ENCODE measurements around the gene KIAA0825. TPM values are rescaled to one million over a fixed set of nuclear protein-coding genes. Genes with fewer than 3 reads are reported as not detected.

The KIAA0825 gene
- total RNA-seq, 4 donors from 2014 or later: 2.5 to 9.3 (median 5.3) TPM

DNA sequence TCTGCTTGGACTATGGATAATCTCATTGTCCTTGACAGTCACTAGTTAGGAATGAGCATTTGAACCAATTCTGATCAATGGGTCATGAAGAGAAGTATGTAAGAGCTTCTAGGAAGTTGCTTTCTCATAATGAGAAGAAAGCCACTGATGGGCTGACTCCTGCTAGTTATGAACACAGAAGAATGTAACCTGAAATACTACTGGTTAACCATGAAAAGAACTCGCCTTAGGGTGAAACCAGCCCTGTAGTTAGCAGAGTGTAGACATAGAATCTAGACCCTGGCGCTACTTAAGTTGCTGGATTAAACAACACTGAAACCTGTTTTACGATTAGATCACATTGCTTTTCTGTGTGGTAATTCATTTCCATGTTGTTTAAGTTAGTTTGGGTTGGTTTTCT is 26.6 kb upstream of the KIAA0825 start:
- TF ChIP-seq CTCF (IDR thresholded peaks at IDR 0.05): no peak
- ATAC-seq (ENCODE audit: low FRiP score) (no peak), DNase-seq (ENCODE audit: low spot score) (no peak)

DNA sequence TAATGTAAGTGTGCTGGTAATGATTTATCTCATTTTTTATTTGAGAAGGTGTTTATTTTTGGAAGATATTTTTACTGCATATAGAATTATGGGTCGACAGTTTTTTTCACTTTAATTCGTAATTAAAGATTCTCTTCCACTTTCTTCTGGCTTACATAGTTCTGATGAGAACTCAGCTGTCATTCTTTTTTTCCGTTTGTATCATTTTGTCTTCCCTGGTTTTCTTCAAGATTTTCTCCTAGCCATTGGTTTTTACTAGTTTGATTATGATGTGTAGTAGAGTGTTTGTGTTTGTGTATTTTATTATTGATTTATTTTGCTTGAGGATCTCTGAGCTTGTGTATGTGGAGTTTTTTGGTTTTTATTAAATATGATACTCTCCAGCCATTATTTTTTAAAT is 21.8 kb upstream of the KIAA0825 start:
- no peak for ATAC-seq (ENCODE audit: low FRiP score)
- TF ChIP-seq CTCF (IDR thresholded peaks at IDR 0.05): no peak
- DNase-seq (ENCODE audit: low spot score): no peak

DNA sequence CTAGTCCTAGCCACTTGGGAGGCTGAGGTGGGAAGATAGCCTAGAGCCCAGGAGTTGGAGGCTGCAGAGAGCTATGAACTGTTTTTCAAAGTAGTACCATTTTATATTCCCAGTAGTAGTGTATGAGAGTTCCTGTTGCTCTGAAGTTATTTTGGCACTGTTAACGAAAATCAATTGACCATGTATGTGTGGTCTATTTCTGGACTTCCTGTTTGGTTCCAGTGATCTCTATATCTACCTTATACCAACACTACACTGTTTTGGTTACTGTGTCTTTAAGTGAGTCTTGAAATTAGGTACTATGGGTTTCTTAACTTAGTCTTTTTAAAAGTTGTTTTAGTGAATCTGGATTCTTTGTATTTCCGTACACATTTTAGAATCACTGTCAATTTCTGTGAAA is 13.6 kb upstream of the KIAA0825 start:
- TF ChIP-seq CTCF (IDR thresholded peaks at IDR 0.05): no peak
- DNase-seq (ENCODE audit: low spot score): no peak

GRCh38 chr5:94627191-94627590 is 8.8 kb upstream of the KIAA0825 start:
- DNase-seq (ENCODE audit: low spot score) (no peak), ATAC-seq (ENCODE audit: low FRiP score) (no peak)
- no peak for TF ChIP-seq CTCF (IDR thresholded peaks at IDR 0.05)

More for the DNA sequence above, 13.6 kb upstream of the KIAA0825 start:
- ATAC-seq (ENCODE audit: low FRiP score): no peak

DNA sequence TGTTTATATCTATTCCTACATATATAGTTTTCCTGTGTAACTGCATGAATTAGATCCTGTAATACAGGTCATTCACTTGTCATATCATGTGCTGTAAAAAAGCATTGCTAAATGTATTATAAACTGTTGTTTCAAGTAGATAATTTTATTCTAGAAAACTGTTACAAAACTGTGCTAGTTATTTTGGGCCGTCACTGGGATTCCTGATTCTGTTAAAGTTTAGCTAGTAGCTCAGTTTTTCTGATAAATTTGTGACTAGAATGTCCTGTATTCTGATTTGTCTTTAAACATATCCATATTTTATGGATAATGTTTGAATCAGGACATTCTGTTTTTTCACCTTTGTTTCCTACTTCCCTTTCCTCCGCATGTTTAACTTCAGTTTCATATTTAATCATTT is 5.5 kb upstream of the KIAA0825 start:
- DNase-seq (ENCODE audit: low spot score) (no peak), ATAC-seq (ENCODE audit: low FRiP score) (no peak)
- no peak for TF ChIP-seq CTCF (IDR thresholded peaks at IDR 0.05)

DNA sequence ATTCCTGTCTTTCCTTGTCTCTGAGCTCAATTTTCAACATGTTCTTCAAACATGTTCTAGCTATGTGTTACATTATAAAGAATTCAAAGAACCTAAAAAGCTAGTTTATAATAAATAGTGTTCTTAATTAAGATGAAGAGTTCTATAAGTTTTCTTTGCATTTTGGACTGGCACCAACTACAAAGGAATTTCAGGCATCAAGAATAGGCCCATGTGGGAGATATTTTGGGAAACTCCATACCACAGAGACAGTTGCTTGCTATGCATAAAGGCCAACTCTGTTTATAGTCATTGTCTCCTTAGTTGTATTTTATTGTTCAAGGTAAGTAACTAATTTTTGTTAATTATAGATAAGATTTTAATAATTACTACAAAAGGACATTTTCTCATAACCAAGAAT is 4.6 kb upstream of the KIAA0825 start:
- no peak for TF ChIP-seq CTCF (IDR thresholded peaks at IDR 0.05)
- no peak for ATAC-seq (ENCODE audit: low FRiP score)
- no peak for DNase-seq (ENCODE audit: low spot score)

GRCh38 chr5:94621763-94622162 is 3.4 kb upstream of the KIAA0825 start:
- ATAC-seq (ENCODE audit: low FRiP score) (no peak), DNase-seq (ENCODE audit: low spot score) (no peak)
- no peak for TF ChIP-seq CTCF (IDR thresholded peaks at IDR 0.05)

All from omental fat pad (tissue), 4 donors.